CD4-positive, alpha-beta T cell (primary cell): ENCODE measurements around the gene JTB. TPM values are rescaled to one million over a fixed set of nuclear protein-coding genes. Genes with fewer than 3 reads are reported as not detected.
A peak's percentile ranks its signal among the peaks of the same experiment; 100 is the strongest.

Experiments
- ATAC-seq: fragments of 200-7000 bp; cut with Tn5 transposase; one replicate; pipeline ENCODE4 v1.10.0; 2022; ENCODE audit warnings: mild to moderate bottlenecking; ENCODE audit not compliant: poor library complexity
- CTCF ChIA-PET: fragments of 350-600 bp; sonication (Branson Sonifier 250); formaldehyde crosslinking; loops from one replicate; lab custom pipeline; 2021; ENCODE audit warnings: antibody characterized with exemption, inconsistent platforms; lab: Charles Lee
- POLR2A ChIA-PET: fragments of 350-600 bp; sonication (Branson Sonifier 250); formaldehyde crosslinking; loops from one replicate; lab custom pipeline; 2021; ENCODE audit warnings: antibody characterized with exemption, inconsistent platforms; lab: Charles Lee
- DNase-seq, 14 experiments: peaks; one replicate each; pipeline ENCODE4 v3.0.0-alpha.2; 2013 to 2020; ENCODE audit warnings: mixed read lengths in 2 of 14
- H3K27ac ChIP-seq, 2 donors: one replicate each; pipeline versions ENCODE4 v1.5.1 to v1.7.0; 2013; ENCODE audit warnings: low read length in 2 of 2, low read depth in 1 of 2, mild to moderate bottlenecking in 1 of 2
- H3K27me3 ChIP-seq, 2 experiments: 1 replicate in 1 of 2; 2 replicates in 1 of 2; pipeline versions ENCODE4 v1.6.1 to v1.7.0; 2013; ENCODE audit warnings: low read length in 2 of 2, control low read depth in 1 of 2, mild to moderate bottlenecking in 1 of 2, moderate library complexity in 1 of 2; ENCODE audit not compliant: insufficient read depth in 2 of 2, control insufficient read depth in 1 of 2
- H3K36me3 ChIP-seq: one replicate; pipeline ENCODE4 v1.6.1; 2013; ENCODE audit warnings: low read length, control low read depth; ENCODE audit not compliant: insufficient read depth
- H3K4me1 ChIP-seq: one replicate; pipeline ENCODE4 v1.6.1; 2013; ENCODE audit warnings: low read length, control low read depth; ENCODE audit not compliant: insufficient read depth
- H3K4me3 ChIP-seq: one replicate; pipeline ENCODE4 v1.5.1; 2013; ENCODE audit warnings: mild to moderate bottlenecking, low read length, moderate library complexity
- H3K9me3 ChIP-seq, 2 experiments: 1 replicate in 1 of 2; 2 replicates in 1 of 2; pipeline versions ENCODE4 v1.6.1 to v1.7.0; 2013; ENCODE audit warnings: low read length in 2 of 2, mild to moderate bottlenecking in 2 of 2, control low read depth in 1 of 2, moderate library complexity in 1 of 2; ENCODE audit not compliant: control insufficient read depth in 1 of 2, insufficient read depth in 1 of 2
- H3K27ac Mint-ChIP-seq: one replicate; pipeline ENCODE4 v1.8.0; 2020; ENCODE audit warnings: mixed read lengths
- H3K27me3 Mint-ChIP-seq: one replicate; pipeline ENCODE4 v1.8.0; 2021; ENCODE audit warnings: mixed read lengths
- H3K36me3 Mint-ChIP-seq: one replicate; pipeline ENCODE4 v1.8.0; 2021; ENCODE audit warnings: low read depth, mixed read lengths
- H3K4me1 Mint-ChIP-seq: one replicate; pipeline ENCODE4 v1.8.0; 2021; ENCODE audit warnings: low read depth, mixed read lengths
- H3K4me3 Mint-ChIP-seq: one replicate; pipeline ENCODE4 v1.8.0; 2020; ENCODE audit warnings: mild to moderate bottlenecking, mixed read lengths
- H3K9me3 Mint-ChIP-seq: one replicate; pipeline ENCODE4 v1.8.0; 2020; ENCODE audit warnings: mixed read lengths
- intact Hi-C, 2 experiments: fragments of 100-400 bp; cut with DNase I in 1 of 2; cut with micrococcal nuclease in 1 of 2; formaldehyde crosslinking; loops; one replicate each; pipeline versions ENCODE4 v1.15.1 to v1.9.0; 2023 to 2025; cut with DNase I, micrococcal nuclease
- total RNA-seq, 174 experiments: library from RNA in 2 of 174; stranded (reverse) in 2 of 174; gene quantifications; one replicate each; pipeline ENCODE4 v1.2.3 and lab custom pipeline; 2021 to 2026
- TF ChIP-seq, protein P1 (sequence below): fragments of 200-600 bp; IDR thresholded peaks from one replicate; pipeline ENCODE4 v1.8.0; 2022; ENCODE audit warnings: antibody characterized with exemption, mild to moderate bottlenecking

The JTB gene
- total RNA-seq, 2 experiments from 2014 or later: 80.4 to 80.9 TPM

GRCh38 chr1:153959454-153959853 lies 18.0 kb downstream of the JTB start:
- H3K27me3 ChIP-seq: no peaks in the 10 kb centered on the region
- no peaks in the 10 kb centered on the region for H3K9me3 Mint-ChIP-seq
- H3K36me3 Mint-ChIP-seq: peaks cover 37% of the 10 kb centered on the region
- ChIA-PET POLR2A (interaction anchor here (0.8 to 5.0 kb wide), 6 partner anchors 8 to 33 kb away, joined by 3 to 85 read pairs (median 54); partner anchors contain the start of genes CREB3L4, DENND4B, JTB and RPS27), CTCF (interaction anchor here (1.7 to 3.9 kb wide), 3 partner anchors 8 to 18 kb away, joined by 3 to 31 read pairs (median 30); partner anchors contain the start of genes CREB3L4, DENND4B and JTB)
- peak overlapping the region; percentile 63 for H3K27ac Mint-ChIP-seq
- peaks cover 68% of the 10 kb centered on the region for H3K4me1 Mint-ChIP-seq
- H3K9me3 ChIP-seq: no peaks in the 10 kb centered on the region
- H3K27ac ChIP-seq: no peak overlapping the region
- H3K27me3 Mint-ChIP-seq: no peaks in the 10 kb centered on the region
- H3K4me3 Mint-ChIP-seq: peak overlapping the region; percentile 94
- H3K36me3 ChIP-seq: peaks cover 6% of the 10 kb centered on the region
- H3K4me3 ChIP-seq: no peak overlapping the region
- ATAC-seq (no peak), DNase-seq (no peak)
- TF ChIP-seq, protein P1, sequence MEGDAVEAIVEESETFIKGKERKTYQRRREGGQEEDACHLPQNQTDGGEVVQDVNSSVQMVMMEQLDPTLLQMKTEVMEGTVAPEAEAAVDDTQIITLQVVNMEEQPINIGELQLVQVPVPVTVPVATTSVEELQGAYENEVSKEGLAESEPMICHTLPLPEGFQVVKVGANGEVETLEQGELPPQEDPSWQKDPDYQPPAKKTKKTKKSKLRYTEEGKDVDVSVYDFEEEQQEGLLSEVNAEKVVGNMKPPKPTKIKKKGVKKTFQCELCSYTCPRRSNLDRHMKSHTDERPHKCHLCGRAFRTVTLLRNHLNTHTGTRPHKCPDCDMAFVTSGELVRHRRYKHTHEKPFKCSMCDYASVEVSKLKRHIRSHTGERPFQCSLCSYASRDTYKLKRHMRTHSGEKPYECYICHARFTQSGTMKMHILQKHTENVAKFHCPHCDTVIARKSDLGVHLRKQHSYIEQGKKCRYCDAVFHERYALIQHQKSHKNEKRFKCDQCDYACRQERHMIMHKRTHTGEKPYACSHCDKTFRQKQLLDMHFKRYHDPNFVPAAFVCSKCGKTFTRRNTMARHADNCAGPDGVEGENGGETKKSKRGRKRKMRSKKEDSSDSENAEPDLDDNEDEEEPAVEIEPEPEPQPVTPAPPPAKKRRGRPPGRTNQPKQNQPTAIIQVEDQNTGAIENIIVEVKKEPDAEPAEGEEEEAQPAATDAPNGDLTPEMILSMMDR: no peak
- intact Hi-C loops: loop anchor here (2.0 to 5.0 kb wide), 2 partner anchors 31 to 37 kb away; partner anchors contain the start of genes GATAD2B (in 1 of the 2) and RPS27 (in 1 of the 2)
- peaks cover 68% of the 10 kb centered on the region for H3K4me1 ChIP-seq

DNA sequence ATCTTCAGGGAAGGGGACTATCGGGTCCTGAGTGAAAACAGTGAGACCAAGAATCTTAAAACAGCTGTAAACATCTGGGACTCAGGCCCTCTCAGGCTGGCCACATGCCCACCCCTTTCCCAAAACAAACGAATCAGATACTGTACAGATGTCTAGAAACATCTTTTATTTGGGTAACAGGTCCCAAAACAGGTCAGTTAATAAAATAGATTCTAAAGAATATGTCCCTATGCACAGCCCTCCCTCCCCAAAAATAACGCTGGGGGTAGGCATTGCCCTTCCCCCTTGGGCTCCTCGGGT lies 18.6 kb downstream of the JTB start:
- ChIA-PET POLR2A (interaction anchor here (0.6 to 5.0 kb wide), 12 partner anchors 9 to 183 kb away, joined by 3 to 85 read pairs (median 4); partner anchors contain the start of genes CREB3L4, DENND4B, GATAD2B and JTB), CTCF (interaction anchor here (1.7 to 3.9 kb wide), 4 partner anchors 8 to 28 kb away, joined by 3 to 31 read pairs (median 22); partner anchors contain the start of genes CREB3L4, DENND4B, JTB and RAB13)
- no peaks in the 10 kb centered on the region for H3K9me3 Mint-ChIP-seq
- TF ChIP-seq, protein P1: no peak
- H3K36me3 Mint-ChIP-seq: peaks cover 42% of the 10 kb centered on the region
- Histone ChIP-seq H3K9me3 (no peaks in the 10 kb centered on the region), H3K36me3 (peaks cover 11% of the 10 kb centered on the region), H3K27ac (peak overlapping the region in 1 of 2 donors; percentile 68), H3K4me1 (peaks cover 68% of the 10 kb centered on the region), H3K27me3 (no peaks in the 10 kb centered on the region), H3K4me3 (no peak overlapping the region)
- ATAC-seq (no peak), DNase-seq (no peak)
- no peaks in the 10 kb centered on the region for H3K27me3 Mint-ChIP-seq
- H3K4me3 Mint-ChIP-seq: peak overlapping the region; percentile 94
- H3K4me1 Mint-ChIP-seq: peaks cover 68% of the 10 kb centered on the region
- H3K27ac Mint-ChIP-seq: peak overlapping the region; percentile 89
- intact Hi-C loops: loop anchor here (1.0 to 5.0 kb wide), 8 partner anchors 8 to 37 kb away; partner anchors contain the start of genes JTB (in 2 of the 2), RPS27 (in 2 of the 2), CREB3L4 (in 1 of the 2) and DENND4B (in 1 of the 2)

DNA sequence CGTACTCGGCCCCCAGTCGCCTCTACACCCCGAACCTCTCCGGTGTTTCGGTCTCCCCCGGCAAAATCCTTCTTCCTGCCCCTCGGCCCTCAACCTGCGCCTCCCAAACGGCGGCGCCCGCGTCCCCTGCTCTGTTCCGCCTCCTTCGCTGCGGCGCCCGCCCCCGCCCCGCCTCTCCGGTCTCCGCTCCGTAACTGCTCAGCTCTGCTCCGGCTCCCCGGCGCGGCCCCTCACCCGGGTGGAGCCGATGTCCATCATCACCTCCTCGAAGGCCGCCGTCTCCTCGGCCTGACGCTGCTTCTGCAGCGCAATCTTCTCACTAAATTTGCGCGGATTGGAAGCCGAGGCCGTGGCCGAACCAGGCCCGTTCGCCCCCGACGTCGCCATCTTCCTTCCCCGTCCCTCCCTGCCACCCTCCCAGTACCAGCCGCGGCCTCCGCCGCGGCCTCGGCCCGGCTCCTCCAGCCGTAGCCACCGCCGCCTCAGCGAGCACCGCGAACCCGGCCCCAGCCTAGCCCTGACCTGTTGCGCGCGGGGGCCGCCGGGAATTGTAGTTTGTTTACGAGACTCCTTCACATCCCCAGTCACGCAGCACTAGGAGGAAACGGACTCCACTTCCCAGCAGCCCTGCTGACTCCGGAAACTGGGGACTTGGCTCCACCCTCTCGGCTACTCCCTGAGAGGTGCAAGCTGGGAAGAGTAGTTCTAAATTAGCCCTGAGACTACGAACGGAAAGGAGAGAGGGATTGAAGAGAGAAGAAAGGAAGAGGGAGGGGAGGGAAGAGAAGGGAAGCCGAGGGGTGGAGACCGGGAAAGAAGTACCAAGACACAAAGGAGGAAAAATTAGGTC lies 19.1 kb downstream of the JTB start, which contains the start of gene CRTC2:
Gene CRTC2, minus strand, starts transcription at position 502 of the 850 bp plus-strand sequence. Its CDS starts 115 bp downstream, at position 387.
- H3K9me3 ChIP-seq: no peaks in the 10 kb centered on the region
- POLR2A ChIA-PET: interaction anchor here (0.6 to 5.0 kb wide), 17 partner anchors 9 to 182 kb away, joined by 3 to 85 read pairs (median 4); partner anchors contain the start of genes CREB3L4, DENND4B, GATAD2B and JTB
- Mint-ChIP-seq H3K36me3 (peaks cover 43% of the 10 kb centered on the region), H3K27ac (peak within 1 kb of the TSS; percentile 89), H3K4me1 (peaks cover 68% of the 10 kb centered on the region), H3K4me3 (peak within 1 kb of the TSS; percentile 94), H3K9me3 (no peaks in the 10 kb centered on the region), H3K27me3 (no peaks in the 10 kb centered on the region)
- ATAC-seq: peak; percentile 88
- TF ChIP-seq, protein P1: no peak
- peak; percentile 93 to 99 (median 97) for DNase-seq
- peak within 1 kb of the TSS; percentile 75 for H3K4me3 ChIP-seq
- H3K4me1 ChIP-seq: peaks cover 65% of the 10 kb centered on the region
- CTCF ChIA-PET: interaction anchor here (0.6 to 3.9 kb wide), 5 partner anchors 9 to 149 kb away, joined by 3 to 31 read pairs (median 15); partner anchors contain the start of genes CREB3L4, DENND4B, JTB and RAB13
- no peaks in the 10 kb centered on the region for H3K27me3 ChIP-seq
- peak within 1 kb of the TSS; percentile 89 to 91 for H3K27ac ChIP-seq
- H3K36me3 ChIP-seq: peaks cover 17% of the 10 kb centered on the region
- intact Hi-C loops: loop anchor here (1.0 to 5.0 kb wide), 8 partner anchors 9 to 36 kb away; partner anchors contain the start of genes JTB (in 2 of the 2), RPS27 (in 2 of the 2), CREB3L4 (in 1 of the 2) and DENND4B (in 1 of the 2)
